GM18505 (cell line): ENCODE data around the gene HEYL.
A peak's percentile ranks its signal among the peaks of the same experiment; 100 is the strongest.

ENCODE experiments used
- ATAC-seq: cut with Tn5 transposase; IDR thresholded peaks from one replicate; pipeline ENCODE4 v1.9.1; 2021; ENCODE audit not compliant: unreplicated experiment
- POLR2A ChIP-seq: IDR thresholded peaks from 4 replicates; pipeline ENCODE4 v1.6.1; 2011; ENCODE audit warnings: borderline replicate concordance; ENCODE audit not compliant: insufficient read depth, insufficient read length; ENCODE audit errors: extremely low read depth

Gene HEYL

GRCh38 chr1:39592069-39592468 lies 47.4 kb downstream of the HEYL start:
- ATAC-seq = no peak

GRCh38 chr1:39590546-39590945 lies 48.9 kb downstream of the HEYL start:
- no peak for TF ChIP-seq POLR2A

More at GRCh38 chr1:39592069-39592468, 47.4 kb downstream of the HEYL start:
- TF ChIP-seq POLR2A = no peak

GRCh38 chr1:39585933-39586332 lies 53.5 kb downstream of the HEYL start:
- no peak for TF ChIP-seq POLR2A
- no peak for ATAC-seq

More at GRCh38 chr1:39590546-39590945, 48.9 kb downstream of the HEYL start:
- no peak for ATAC-seq

- no peak for TF ChIP-seq POLR2A
- peak; percentile 36 for ATAC-seq
Measured at GRCh38 chr1:39576016-39576657, 63.3 kb downstream of the HEYL start.

GRCh38 chr1:39575191-39576015 lies 64.0 kb downstream of the HEYL start:
- peak; percentile 23 for ATAC-seq
- TF ChIP-seq POLR2A = peak; percentile 18

- no peak for TF ChIP-seq POLR2A
- no peak for ATAC-seq
Measured at GRCh38 chr1:39574646-39575045, 64.8 kb downstream of the HEYL start.
